GM19240 (cell line): ENCODE results near the gene ZMAT3.
"Not testable (repeated sequence)": the region's sequence is repeated elsewhere in the genome, so short reads cannot be mapped to it uniquely, and the experiment has no call there.

ENCODE experiments used
- DNase-seq: peaks from one replicate; pipeline ENCODE4 v3.0.0; 2011; ENCODE audit warnings: low spot score; ENCODE audit not compliant: insufficient read length

Gene ZMAT3

GRCh38 chr3:179068779-179069530 is 2.7 kb downstream of the ZMAT3 start:
- DNase-seq = no peak

- DNase-seq = no peak
Measured at GRCh38 chr3:179067839-179068238, 3.8 kb downstream of the ZMAT3 start.

- no peak for DNase-seq
Measured at GRCh38 chr3:179067291-179067690, 4.3 kb downstream of the ZMAT3 start.

- no peak for DNase-seq
Measured at GRCh38 chr3:179063945-179064560, 7.6 kb downstream of the ZMAT3 start.

- DNase-seq = no peak
Measured at GRCh38 chr3:179056326-179056725, 15.3 kb downstream of the ZMAT3 start.

- not testable (repeated sequence) for DNase-seq
Measured at GRCh38 chr3:179054565-179054964, 17.0 kb downstream of the ZMAT3 start.

GRCh38 chr3:179046497-179047353 is 24.9 kb downstream of the ZMAT3 start:
- peak; percentile 19 for DNase-seq

GRCh38 chr3:179045719-179046402 is 25.7 kb downstream of the ZMAT3 start:
- DNase-seq = no peak

- not testable (repeated sequence) for DNase-seq
Measured at GRCh38 chr3:179038899-179039251, 32.7 kb downstream of the ZMAT3 start.

GRCh38 chr3:179038216-179038898 is 33.3 kb downstream of the ZMAT3 start:
- no peak for DNase-seq

- no peak for DNase-seq
Measured at GRCh38 chr3:179037351-179037750, 34.3 kb downstream of the ZMAT3 start.

GRCh38 chr3:179036626-179037300 is 34.8 kb downstream of the ZMAT3 start:
- no peak for DNase-seq

GRCh38 chr3:179036226-179036625 is 35.4 kb downstream of the ZMAT3 start:
- DNase-seq = no peak

GRCh38 chr3:179035232-179035631 is 36.4 kb downstream of the ZMAT3 start:
- no peak for DNase-seq

- DNase-seq = not testable (repeated sequence)
Measured at GRCh38 chr3:179033304-179033657, 38.3 kb downstream of the ZMAT3 start.

- not testable (repeated sequence) for DNase-seq
Measured at GRCh38 chr3:179032454-179033303, 38.9 kb downstream of the ZMAT3 start.

GRCh38 chr3:179029096-179029495 is 42.5 kb downstream of the ZMAT3 start:
- DNase-seq = no peak

- DNase-seq = no peak
Measured at GRCh38 chr3:179028408-179028807, 43.2 kb downstream of the ZMAT3 start.

- DNase-seq = no peak
Measured at GRCh38 chr3:179027326-179027900, 44.2 kb downstream of the ZMAT3 start.
